Loucy (cell line): Measurements from ENCODE around the gene KRT16.

ENCODE experiments used
- CTCF ChIP-seq: fragments of 200-600 bp; sonication (generic); conservative IDR thresholded peaks from 2 replicates; pipeline ENCODE4 v1.5.1; 2014; ENCODE audit warnings: mild to moderate bottlenecking, antibody characterized with exemption, low read length
- EZH2phosphoT487 ChIP-seq: fragments of 200-600 bp; IDR thresholded peaks from 2 replicates; pipeline ENCODE4 v1.6.1; 2018; ENCODE audit warnings: antibody characterized with exemption, mild to moderate bottlenecking, moderate library complexity, borderline replicate concordance

- TF ChIP-seq EZH2phosphoT487 (no peak), CTCF (no peak)
These were observed 16.7 kb upstream of the KRT16 start for GRCh38 chr17:41629316-41629715.
